GM19193 (cell line): ENCODE measurements around the gene DUSP3.

Experiments used
- POLR2A ChIP-seq: IDR thresholded peaks from 4 replicates; pipeline ENCODE4 v1.6.1; 2011; ENCODE audit not compliant: insufficient read depth, insufficient read length; ENCODE audit errors: extremely low read depth

The DUSP3 gene

DNA sequence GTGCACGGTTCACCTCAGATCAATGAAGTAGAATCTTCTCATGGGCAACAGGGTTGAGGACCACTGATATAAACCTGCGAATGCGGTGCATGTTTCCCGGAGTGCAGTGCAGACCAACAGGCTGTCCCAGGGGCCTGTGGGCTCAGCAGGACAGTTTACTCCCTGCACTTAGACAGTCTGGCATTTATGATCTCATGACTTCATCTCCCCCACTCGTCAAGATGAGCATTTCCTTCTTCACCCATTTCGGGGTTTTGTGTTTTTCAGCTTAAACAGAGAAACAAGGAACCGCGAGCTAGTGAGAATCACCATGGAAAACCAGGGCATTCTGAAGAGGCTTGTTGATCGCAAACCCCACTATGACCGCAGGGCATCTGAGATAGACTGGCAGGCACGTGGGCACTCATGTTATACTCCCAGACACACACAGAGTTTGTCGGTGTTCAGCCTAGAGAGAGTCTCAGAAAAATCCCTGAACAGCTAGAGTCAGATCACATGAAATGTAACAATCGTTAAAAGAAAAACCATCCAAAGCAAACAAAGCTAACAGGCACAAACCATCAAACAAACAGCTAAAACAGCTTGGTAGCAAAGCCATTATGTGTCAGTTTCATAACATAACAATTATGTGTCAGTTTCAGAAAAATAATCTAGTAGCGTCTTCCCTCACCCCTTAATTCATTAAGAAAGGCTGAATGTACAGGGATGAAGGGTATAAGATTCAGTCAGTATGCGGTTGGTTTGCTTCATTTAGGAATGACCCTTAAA, 4.3 kb upstream of the DUSP3 start:
- TF ChIP-seq POLR2A = no peak

DNA sequence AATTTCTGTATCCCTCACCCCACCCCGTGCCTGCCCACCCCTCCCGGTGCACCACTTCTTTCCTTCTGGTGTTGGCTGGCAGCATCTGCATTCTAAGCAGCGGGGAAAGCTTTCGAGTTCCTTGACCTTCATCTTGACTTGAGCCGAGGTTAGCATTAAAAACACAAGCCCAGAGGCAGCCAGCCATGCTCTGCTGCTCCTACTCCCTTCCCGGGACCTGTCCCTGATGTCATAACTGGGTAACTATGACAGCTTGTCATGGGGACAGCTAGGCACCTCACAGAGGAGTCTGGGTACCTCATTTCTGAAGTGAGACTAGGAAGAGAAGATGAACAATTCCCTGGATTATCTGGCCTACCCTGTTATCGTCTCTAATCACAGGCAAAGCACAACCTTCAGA, 1.4 kb upstream of the DUSP3 start, which contains the start of gene CFAP97D1:
CFAP97D1 (plus strand) TSS at position 301 of the 400 bp plus-strand sequence; CDS start at position 329, 28 bp downstream.
- TF ChIP-seq POLR2A = no peak

DNA sequence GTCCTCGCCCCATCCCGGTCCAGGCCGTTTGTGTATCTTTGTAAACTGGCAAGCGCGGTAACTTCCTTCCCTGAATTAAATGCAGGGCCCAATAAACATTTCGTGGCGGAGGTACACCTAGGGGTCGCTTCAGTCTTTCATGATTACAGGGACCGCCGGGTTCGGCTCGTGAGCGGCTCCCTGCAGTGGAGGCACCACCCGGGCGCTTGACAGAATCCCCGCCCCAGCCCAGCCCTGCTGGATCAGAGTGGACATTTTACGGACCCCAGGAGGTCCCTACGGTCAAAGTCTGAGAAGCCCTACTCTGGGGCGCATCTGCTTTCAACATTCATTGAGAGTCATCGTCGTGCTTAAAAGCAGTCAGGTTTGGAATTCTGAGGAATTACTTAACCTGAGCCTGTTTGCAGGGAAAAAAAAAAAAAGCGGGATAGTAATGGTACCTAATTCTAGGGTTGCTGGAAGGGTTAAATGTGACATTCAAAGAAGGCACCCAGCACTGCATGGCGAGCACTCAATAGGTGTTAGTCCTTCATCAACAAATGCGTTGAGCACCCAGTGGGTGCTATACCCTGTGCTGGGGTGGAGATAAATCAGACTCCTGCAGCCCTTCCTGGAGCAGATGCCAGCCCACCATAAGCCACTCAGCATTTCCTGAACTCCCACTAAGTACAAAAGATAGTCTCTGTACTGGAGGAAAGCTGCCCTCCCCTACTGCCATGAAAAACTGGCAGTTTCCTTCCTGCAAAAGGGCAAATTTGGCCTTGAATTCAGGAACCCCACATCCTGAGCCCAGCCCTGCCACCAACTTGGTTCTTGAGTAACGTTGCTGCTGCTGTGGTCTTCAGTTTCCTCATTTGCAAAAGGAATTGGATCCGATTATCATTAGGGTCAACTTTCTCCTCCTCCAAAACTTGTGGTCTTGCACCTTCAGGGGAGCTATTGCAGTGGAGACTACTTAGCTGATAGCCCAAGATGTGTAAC, 658 bp upstream of the DUSP3 start:
- TF ChIP-seq POLR2A = no peak

DNA sequence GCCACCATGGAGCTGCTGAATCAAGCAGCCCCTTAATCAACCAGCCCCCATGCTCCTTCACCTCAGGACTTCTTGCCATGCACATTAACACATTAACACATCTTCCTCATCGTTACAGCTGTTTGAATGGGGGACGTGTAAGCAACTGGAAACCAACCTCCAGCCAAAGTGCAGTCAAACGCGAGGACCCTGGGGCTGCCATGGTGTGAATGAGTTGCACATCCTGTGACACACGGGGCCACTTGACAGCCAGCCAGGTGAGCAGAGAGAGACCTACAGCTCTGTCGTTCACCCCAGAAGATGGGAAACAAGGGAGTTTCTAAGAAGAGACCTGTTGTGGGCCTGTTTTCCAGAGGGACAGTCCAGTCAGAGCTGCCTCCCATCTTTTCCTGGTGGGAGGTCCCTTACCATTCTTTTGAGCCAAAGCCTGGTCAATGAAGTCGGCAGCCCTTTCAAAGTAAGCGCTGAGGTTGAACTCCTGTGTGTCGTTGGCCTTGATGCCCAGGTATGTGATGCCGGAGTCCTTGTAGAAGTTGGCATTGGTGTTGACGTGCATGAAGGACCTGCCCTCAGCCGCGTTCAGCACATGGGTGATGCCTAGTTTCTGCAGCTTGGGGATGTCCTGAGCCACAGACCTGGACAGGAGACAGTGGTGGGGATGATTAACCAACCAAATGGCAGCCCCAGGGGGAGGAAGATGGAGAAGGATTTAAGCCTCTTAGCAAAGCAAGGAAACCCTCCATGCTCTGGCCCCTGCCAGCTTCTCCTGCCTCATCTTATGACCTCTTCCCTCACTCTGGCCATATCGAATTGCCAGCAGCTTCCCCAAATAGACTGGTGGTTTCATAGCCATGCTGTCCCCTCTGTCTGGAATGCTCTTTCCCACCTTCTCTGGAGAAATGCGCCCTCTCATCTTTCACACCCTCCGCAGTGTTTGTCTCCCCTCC, 4.2 kb downstream of the DUSP3 start:
- no peak for TF ChIP-seq POLR2A

DNA sequence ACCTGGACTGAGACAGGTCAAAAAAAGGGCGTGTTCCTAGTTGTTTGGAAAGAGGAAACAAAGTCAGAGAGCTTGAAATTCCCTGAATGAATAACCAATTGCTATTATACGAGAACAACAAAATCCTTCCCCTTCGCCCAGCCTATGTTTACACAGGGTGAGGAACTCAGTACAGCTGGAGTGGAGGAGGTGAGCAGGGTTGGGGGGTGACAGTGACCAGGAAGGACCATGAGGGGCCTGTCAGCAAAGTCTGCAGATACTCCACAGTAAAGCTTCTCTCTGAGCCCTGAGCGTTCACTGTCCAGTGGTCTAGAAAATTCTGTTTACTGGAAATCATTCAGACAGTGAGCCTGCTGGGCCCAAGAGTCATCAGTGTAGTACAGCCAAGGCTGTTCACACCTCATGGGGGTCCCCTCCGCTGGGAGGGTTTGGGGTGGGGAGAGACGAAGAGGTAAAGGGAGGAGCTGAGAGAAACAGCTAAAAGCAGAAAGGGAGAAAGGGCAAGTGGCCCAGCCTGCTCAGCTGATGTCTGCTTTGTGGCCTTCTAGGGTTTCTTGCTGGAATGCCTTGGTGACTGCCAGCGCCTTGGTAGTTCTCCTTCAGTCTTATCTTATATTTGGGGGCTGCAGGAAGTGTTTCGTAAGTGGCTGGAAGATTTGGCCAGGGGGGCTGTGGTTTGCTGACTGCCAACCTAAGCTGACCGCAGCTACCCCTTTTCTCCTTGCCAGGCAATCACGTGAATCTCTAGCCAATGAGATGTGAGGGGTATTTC, 5.7 kb downstream of the DUSP3 start:
- TF ChIP-seq POLR2A = no peak

DNA sequence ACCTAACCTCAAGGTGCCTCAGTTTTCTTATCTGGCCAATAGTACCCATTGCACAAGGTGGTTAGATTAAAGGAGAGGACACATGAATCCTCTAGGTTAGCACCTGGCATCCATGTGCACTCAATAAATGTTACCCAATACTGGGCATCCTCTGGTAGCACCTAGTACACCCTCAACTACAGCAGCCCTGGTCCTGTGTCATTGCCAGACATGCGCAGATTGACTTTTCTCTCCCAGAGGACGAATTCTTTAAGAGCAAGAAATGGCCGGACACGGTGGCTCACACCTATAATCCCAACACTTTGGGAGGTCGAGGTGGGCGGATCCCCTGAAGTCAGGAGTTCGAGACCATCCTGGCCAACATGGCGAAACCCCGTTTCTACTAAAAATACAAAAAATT, 7.3 kb downstream of the DUSP3 start:
- TF ChIP-seq POLR2A = no peak

DNA sequence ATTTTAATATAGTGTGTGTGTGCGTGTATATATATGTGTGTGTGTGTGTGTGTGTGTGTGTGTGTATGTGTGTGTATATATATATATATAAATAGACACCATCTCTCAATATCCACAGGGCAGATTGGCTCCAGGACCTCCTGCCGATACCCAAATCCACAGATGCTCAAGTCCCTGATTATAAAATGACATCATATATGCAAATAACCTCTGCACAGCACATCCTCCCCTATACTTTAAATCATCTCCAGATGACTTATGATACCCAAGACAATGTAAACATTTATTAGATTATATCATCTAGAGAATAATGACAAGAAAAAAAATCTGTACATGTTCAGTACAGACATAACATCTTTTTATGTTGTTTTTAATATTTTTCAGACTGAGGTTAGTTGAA, 7.8 kb downstream of the DUSP3 start:
- no peak for TF ChIP-seq POLR2A

DNA sequence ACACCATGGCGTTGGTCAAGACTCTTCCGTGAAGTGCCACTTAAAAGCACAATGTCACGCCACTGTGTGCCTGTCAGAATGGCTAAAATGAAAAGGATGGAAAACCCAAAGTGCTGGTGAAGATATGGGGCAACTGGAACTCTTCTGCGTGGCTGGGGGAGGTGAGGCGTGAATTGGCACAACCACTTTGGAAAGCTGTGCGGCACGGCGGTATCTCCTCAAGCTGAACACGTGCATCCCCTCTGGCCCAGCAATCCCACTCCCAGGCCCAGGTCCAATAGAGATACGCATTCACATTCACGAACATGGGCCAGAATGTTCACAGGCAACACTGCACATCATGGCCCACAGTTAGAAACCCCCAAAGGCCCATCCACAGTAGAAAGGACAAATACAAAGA, 8.9 kb downstream of the DUSP3 start:
- TF ChIP-seq POLR2A = no peak

DNA sequence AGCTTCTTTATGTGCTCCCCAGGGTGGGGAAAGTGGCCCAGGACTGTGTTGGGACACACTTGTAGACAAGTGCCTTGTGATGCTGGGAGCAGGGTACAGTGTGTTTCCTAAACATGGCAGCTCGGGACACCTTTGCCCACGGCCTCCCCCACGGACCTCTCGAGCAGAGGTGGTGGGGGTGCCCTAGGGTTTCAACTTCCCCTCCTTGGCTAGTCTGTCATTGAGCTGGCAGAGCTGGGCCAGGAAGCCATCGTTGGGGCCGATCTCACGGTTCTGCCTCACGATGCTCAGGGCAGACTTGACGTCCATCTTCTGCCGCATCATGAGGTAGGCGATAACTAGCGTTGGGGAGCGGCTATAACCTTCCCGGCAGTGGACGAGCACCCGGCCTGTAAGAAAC, 9.4 kb downstream of the DUSP3 start:
- TF ChIP-seq POLR2A = no peak

DNA sequence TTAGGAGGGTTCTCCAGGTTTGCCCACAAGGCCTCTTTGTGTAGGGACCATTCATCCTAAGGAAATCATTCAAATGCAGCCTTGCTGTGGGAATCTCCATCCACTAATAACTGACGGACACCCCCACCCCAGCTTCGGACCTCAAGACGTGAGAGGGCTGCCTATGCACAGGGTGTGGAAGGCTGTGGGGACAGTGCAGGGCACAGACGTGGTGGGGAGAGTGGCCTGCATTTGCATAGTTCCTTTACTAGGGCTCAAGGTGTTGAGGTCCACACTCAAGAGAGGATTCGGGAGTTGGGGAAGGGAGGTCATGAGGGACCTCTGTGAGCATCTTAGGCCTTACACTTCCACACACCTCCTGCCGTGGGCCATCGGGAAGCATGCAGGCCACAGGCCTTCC, 9.8 kb downstream of the DUSP3 start:
- no peak for TF ChIP-seq POLR2A

DNA sequence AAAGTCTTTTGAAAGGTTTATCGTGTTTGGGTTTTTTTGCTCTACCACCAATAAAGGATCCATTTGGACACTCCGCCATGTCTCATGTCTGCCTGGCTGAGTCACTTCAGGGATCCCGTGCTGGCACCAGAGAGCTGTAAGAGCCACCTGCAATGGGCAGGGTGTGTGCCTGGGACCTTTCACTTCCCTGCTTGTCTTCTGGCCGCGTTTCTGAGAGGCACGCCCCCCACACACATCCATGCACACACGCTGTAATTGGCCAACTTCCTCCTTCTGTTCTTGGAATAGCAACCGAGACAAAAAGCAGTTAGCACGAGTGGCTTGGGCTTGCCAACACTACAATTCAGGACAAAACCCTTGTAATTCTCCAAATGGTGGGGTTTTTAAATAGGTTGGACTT, 10.4 kb downstream of the DUSP3 start:
- no peak for TF ChIP-seq POLR2A

DNA sequence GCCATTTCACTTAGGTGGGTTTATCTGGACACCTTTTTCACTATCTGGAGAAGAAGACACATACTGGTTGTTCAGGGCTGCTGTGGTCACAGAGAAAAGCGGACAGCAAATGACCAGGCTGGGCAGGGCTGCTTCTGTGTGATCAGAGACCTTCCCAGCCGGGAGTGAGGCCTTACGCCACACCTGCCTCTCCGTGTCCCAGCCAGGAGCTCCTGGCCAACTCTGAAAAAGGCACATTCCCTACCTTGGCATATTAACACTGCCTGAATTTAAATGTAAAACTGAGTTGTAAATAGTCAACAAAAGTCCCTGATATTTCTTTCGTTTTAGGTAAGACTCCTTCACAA, 11.1 kb downstream of the DUSP3 start:
- TF ChIP-seq POLR2A = no peak

DNA sequence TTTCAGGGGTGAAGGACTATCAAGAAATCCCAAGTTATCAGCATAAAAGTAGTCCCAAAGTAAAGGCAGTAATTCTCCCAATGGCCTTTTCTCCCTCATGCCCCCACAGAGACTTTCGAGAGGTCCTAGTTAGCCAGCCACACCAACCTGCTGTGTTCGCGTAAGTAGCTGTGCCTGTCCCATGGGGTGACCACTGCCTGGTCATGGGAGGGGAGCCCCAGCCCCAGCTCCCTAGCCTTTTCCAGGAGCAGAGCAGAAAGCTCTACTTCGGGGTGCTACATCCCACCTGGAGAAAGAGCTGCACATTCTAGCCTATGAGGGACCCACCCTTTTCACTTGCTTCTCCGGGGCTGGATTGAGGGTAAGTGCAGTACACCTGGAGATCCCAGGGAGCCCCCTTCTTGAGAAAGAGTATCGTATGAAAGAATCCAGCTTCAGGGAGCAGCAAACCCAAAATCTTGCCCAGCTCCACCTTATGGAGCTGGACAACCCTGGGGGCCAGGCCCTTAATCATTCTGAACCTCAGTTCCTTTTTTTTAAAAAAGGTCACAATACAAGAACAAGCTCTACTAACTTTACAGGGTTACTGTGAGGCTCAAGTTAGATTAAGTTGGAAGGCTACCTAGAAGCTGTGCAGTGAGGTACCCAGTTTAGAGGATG, 11.6 kb downstream of the DUSP3 start:
- TF ChIP-seq POLR2A = no peak

DNA sequence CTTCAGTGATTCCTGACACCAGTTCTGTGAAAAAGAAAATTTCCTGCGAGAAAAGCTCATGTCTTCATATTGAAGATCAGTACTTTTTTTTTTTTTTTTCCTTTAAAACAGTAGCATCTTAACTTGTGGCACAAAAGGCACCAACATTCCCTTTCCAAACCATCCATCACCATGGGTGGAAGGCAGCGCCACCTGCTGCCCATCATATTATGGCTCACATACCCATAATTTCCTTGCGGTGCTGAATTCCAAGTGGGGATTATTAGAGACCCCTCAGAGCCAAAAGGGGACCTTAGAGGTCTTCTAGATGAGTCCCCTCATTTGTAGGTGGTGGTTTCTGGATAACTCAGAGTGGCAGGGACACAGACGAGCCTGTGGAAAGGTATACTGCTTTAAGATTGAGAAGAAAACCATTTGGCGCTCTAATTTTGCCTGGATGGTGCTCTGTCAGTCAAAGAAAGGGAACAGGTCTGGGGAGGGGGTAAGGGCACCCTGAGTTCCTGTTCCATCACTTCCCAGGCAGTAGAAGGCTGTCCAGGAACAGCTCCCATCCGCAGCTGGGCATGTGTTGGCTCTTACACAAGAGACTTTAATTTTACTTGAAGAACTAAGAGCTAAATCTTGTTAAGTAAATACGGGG, 12.2 kb downstream of the DUSP3 start:
- no peak for TF ChIP-seq POLR2A
